ENCODE results near the gene IL22RA2.

Gene IL22RA2

GRCh38 chr6:137218473-137218916 lies 45.1 kb upstream of the IL22RA2 start:
- no peak overlapping the region for H3K27ac ChIP-seq (replicated peaks; ENCODE audit: low read length)
- H3K27me3 ChIP-seq (ENCODE audit: control insufficient read depth in 3 of 3, insufficient read depth in 3 of 3, low read depth in 1 of 3, low read length in 3 of 3): no peaks in the 10 kb centered on the region
- H2AFZ ChIP-seq (ENCODE audit: low read length): peak overlapping the region; percentile 100
- H3K9ac ChIP-seq (ENCODE audit: low read depth, low read length, poor library complexity): peak overlapping the region; percentile 97
- H3K14ac ChIP-seq (ENCODE audit: low read length): peak overlapping the region; percentile 21
- H3K18ac ChIP-seq (ENCODE audit: low read length): no peak overlapping the region
- no peak overlapping the region for H3K4ac ChIP-seq (ENCODE audit: low read length)
- peaks cover 0 to 1% of the 10 kb centered on the region in 2 donors for H3K9me3 ChIP-seq (replicated peaks in 1 of 2; ENCODE audit: control insufficient read depth in 2 of 2, insufficient read depth in 1 of 2, low read depth in 1 of 2, low read length in 2 of 2)
- H3K36me3 ChIP-seq (replicated peaks in 1 of 2; ENCODE audit: control insufficient read depth in 2 of 2, insufficient read depth in 2 of 2, low read length in 2 of 2): peaks cover 0 to under 1% of the 10 kb centered on the region in 2 donors
- no peak overlapping the region for H2BK12ac ChIP-seq (ENCODE audit: low read length)
- peak overlapping the region; percentile 90 to 100 for H3K4me3 ChIP-seq (ENCODE audit: low read length in 2 of 2)
- H3K79me1 ChIP-seq (ENCODE audit: low read depth, low read length): peaks cover 9% of the 10 kb centered on the region
- H4K8ac ChIP-seq (ENCODE audit: low read depth, low read length): no peak overlapping the region
- H2AK5ac ChIP-seq (ENCODE audit: low read depth, low read length): no peak overlapping the region
- H3K4me1 ChIP-seq (ENCODE audit: control insufficient read depth in 2 of 2, insufficient read depth in 1 of 2, low read depth in 1 of 2, low read length in 2 of 2): peaks cover 4 to 6% of the 10 kb centered on the region in 2 donors
- no peak overlapping the region for H2BK120ac ChIP-seq (ENCODE audit: low read depth, low read length)
- H3K4me2 ChIP-seq (ENCODE audit: insufficient read depth, low read length, poor library complexity, severe bottlenecking): peak overlapping the region; percentile 59
- H2BK5ac ChIP-seq (ENCODE audit: low read length): peak overlapping the region; percentile 89
- peak overlapping the region; percentile 61 for H2BK15ac ChIP-seq (ENCODE audit: low read length)
- H4K91ac ChIP-seq (ENCODE audit: low read depth, low read length, poor library complexity): no peak overlapping the region
- DNase-seq (ENCODE audit: low spot score): peak; percentile 2
- WGBS, 2 donors (ENCODE audit: extremely low coverage in 2 of 2, insufficient read length in 2 of 2, insufficient replicate concordance in 1 of 2): no CpG with 5 or more reads among the region's 13 CpGs
- no peak overlapping the region for H3K23ac ChIP-seq (ENCODE audit: low read depth, low read length, poor library complexity)

- no peak overlapping the region for H2BK120ac ChIP-seq (ENCODE audit: low read depth, low read length)
- peaks cover 4 to 6% of the 10 kb centered on the region in 2 donors for H3K4me1 ChIP-seq (ENCODE audit: control insufficient read depth in 2 of 2, insufficient read depth in 1 of 2, low read depth in 1 of 2, low read length in 2 of 2)
- no peak for DNase-seq (ENCODE audit: low spot score)
- H3K79me1 ChIP-seq (ENCODE audit: low read depth, low read length): peaks cover 9% of the 10 kb centered on the region
- no peak overlapping the region for H2AFZ ChIP-seq (ENCODE audit: low read length)
- peak overlapping the region; percentile 90 to 100 for H3K4me3 ChIP-seq (ENCODE audit: low read length in 2 of 2)
- no peak overlapping the region for H3K4ac ChIP-seq (ENCODE audit: low read length)
- H2BK12ac ChIP-seq (ENCODE audit: low read length): no peak overlapping the region
- H3K27me3 ChIP-seq (ENCODE audit: control insufficient read depth in 3 of 3, insufficient read depth in 3 of 3, low read depth in 1 of 3, low read length in 3 of 3): no peaks in the 10 kb centered on the region
- WGBS, 2 donors (ENCODE audit: extremely low coverage in 2 of 2, insufficient read length in 2 of 2, insufficient replicate concordance in 1 of 2): 100% methylated on average over 2 of the region's 12 CpGs; no CpG with 5 or more reads in 1 of the 2 donors
- no peak overlapping the region for H3K18ac ChIP-seq (ENCODE audit: low read length)
- H4K91ac ChIP-seq (ENCODE audit: low read depth, low read length, poor library complexity): no peak overlapping the region
- H4K8ac ChIP-seq (ENCODE audit: low read depth, low read length): no peak overlapping the region
- peaks cover 0 to 2% of the 10 kb centered on the region in 2 donors for H3K36me3 ChIP-seq (replicated peaks in 1 of 2; ENCODE audit: control insufficient read depth in 2 of 2, insufficient read depth in 2 of 2, low read length in 2 of 2)
- no peak overlapping the region for H2AK5ac ChIP-seq (ENCODE audit: low read depth, low read length)
- no peak overlapping the region for H2BK15ac ChIP-seq (ENCODE audit: low read length)
- peak overlapping the region; percentile 97 for H3K9ac ChIP-seq (ENCODE audit: low read depth, low read length, poor library complexity)
- H3K9me3 ChIP-seq (replicated peaks in 1 of 2; ENCODE audit: control insufficient read depth in 2 of 2, insufficient read depth in 1 of 2, low read depth in 1 of 2, low read length in 2 of 2): peaks cover 0 to 3% of the 10 kb centered on the region in 2 donors
- H3K14ac ChIP-seq (ENCODE audit: low read length): no peak overlapping the region
- no peak overlapping the region for H3K27ac ChIP-seq (replicated peaks; ENCODE audit: low read length)
- H3K23ac ChIP-seq (ENCODE audit: low read depth, low read length, poor library complexity): no peak overlapping the region
- no peak overlapping the region for H2BK5ac ChIP-seq (ENCODE audit: low read length)
- H3K4me2 ChIP-seq (ENCODE audit: insufficient read depth, low read length, poor library complexity, severe bottlenecking): peak overlapping the region; percentile 59
Measured at GRCh38 chr6:137217801-137218472, 44.5 kb upstream of the IL22RA2 start.

- Histone ChIP-seq H2BK12ac (ENCODE audit: low read length) (no peak overlapping the region), H3K27me3 (ENCODE audit: control insufficient read depth in 3 of 3, insufficient read depth in 3 of 3, low read depth in 1 of 3, low read length in 3 of 3) (no peaks in the 10 kb centered on the region)
Measured at GRCh38 chr6:137216875-137217553, 43.6 kb upstream of the IL22RA2 start.

GRCh38 chr6:137216106-137216505 lies 42.7 kb upstream of the IL22RA2 start:
- H3K4me1 ChIP-seq (ENCODE audit: control insufficient read depth in 2 of 2, insufficient read depth in 1 of 2, low read depth in 1 of 2, low read length in 2 of 2): peaks cover 4 to 6% of the 10 kb centered on the region in 2 donors
- H3K27ac ChIP-seq (replicated peaks; ENCODE audit: low read length): no peak overlapping the region
- no peak overlapping the region for H3K4me3 ChIP-seq (ENCODE audit: low read length in 2 of 2)

More at GRCh38 chr6:137216875-137217553, 43.6 kb upstream of the IL22RA2 start:
- no peak overlapping the region for H3K27ac ChIP-seq (replicated peaks; ENCODE audit: low read length)
- no peak overlapping the region for H3K4me3 ChIP-seq (ENCODE audit: low read length in 2 of 2)
- no peak overlapping the region for H2AK5ac ChIP-seq (ENCODE audit: low read depth, low read length)
- H2AFZ ChIP-seq (ENCODE audit: low read length): no peak overlapping the region
- H3K79me1 ChIP-seq (ENCODE audit: low read depth, low read length): peaks cover 9% of the 10 kb centered on the region
- H3K23ac ChIP-seq (ENCODE audit: low read depth, low read length, poor library complexity): no peak overlapping the region
- H3K4ac ChIP-seq (ENCODE audit: low read length): no peak overlapping the region
- no peak overlapping the region for H4K91ac ChIP-seq (ENCODE audit: low read depth, low read length, poor library complexity)
- no peak overlapping the region for H3K4me2 ChIP-seq (ENCODE audit: insufficient read depth, low read length, poor library complexity, severe bottlenecking)
- H3K14ac ChIP-seq (ENCODE audit: low read length): no peak overlapping the region
- peaks cover 0 to 3% of the 10 kb centered on the region in 2 donors for H3K9me3 ChIP-seq (replicated peaks in 1 of 2; ENCODE audit: control insufficient read depth in 2 of 2, insufficient read depth in 1 of 2, low read depth in 1 of 2, low read length in 2 of 2)
- peaks cover 0 to 2% of the 10 kb centered on the region in 2 donors for H3K36me3 ChIP-seq (replicated peaks in 1 of 2; ENCODE audit: control insufficient read depth in 2 of 2, insufficient read depth in 2 of 2, low read length in 2 of 2)
- H3K18ac ChIP-seq (ENCODE audit: low read length): no peak overlapping the region
- no peak overlapping the region for H3K9ac ChIP-seq (ENCODE audit: low read depth, low read length, poor library complexity)
- H2BK120ac ChIP-seq (ENCODE audit: low read depth, low read length): no peak overlapping the region
- peaks cover 4 to 6% of the 10 kb centered on the region in 2 donors for H3K4me1 ChIP-seq (ENCODE audit: control insufficient read depth in 2 of 2, insufficient read depth in 1 of 2, low read depth in 1 of 2, low read length in 2 of 2)
- H2BK5ac ChIP-seq (ENCODE audit: low read length): no peak overlapping the region
- H4K8ac ChIP-seq (ENCODE audit: low read depth, low read length): no peak overlapping the region
- WGBS, 2 donors (ENCODE audit: extremely low coverage in 2 of 2, insufficient read length in 2 of 2, insufficient replicate concordance in 1 of 2): no CpG with 5 or more reads among the region's 12 CpGs
- H2BK15ac ChIP-seq (ENCODE audit: low read length): no peak overlapping the region
- DNase-seq (ENCODE audit: low spot score): no peak

More at GRCh38 chr6:137216106-137216505, 42.7 kb upstream of the IL22RA2 start:
- Histone ChIP-seq H3K4me2 (ENCODE audit: insufficient read depth, low read length, poor library complexity, severe bottlenecking) (no peak overlapping the region), H4K91ac (ENCODE audit: low read depth, low read length, poor library complexity) (no peak overlapping the region), H3K23ac (ENCODE audit: low read depth, low read length, poor library complexity) (no peak overlapping the region), H3K27me3 (ENCODE audit: control insufficient read depth in 3 of 3, insufficient read depth in 3 of 3, low read depth in 1 of 3, low read length in 3 of 3) (no peaks in the 10 kb centered on the region), H4K8ac (ENCODE audit: low read depth, low read length) (no peak overlapping the region), H2AFZ (ENCODE audit: low read length) (no peak overlapping the region), H3K18ac (ENCODE audit: low read length) (no peak overlapping the region), H3K4ac (ENCODE audit: low read length) (no peak overlapping the region), H3K79me1 (ENCODE audit: low read depth, low read length) (peaks cover 9% of the 10 kb centered on the region), H2AK5ac (ENCODE audit: low read depth, low read length) (no peak overlapping the region), H3K9me3 (replicated peaks in 1 of 2; ENCODE audit: control insufficient read depth in 2 of 2, insufficient read depth in 1 of 2, low read depth in 1 of 2, low read length in 2 of 2) (peaks cover 3 to 6% of the 10 kb centered on the region in 2 donors), H3K9ac (ENCODE audit: low read depth, low read length, poor library complexity) (no peak overlapping the region), H2BK15ac (ENCODE audit: low read length) (no peak overlapping the region), H2BK12ac (ENCODE audit: low read length) (no peak overlapping the region), H3K36me3 (replicated peaks in 1 of 2; ENCODE audit: control insufficient read depth in 2 of 2, insufficient read depth in 2 of 2, low read length in 2 of 2) (peaks cover 0 to 4% of the 10 kb centered on the region in 2 donors), H2BK120ac (ENCODE audit: low read depth, low read length) (no peak overlapping the region), H2BK5ac (ENCODE audit: low read length) (no peak overlapping the region), H3K14ac (ENCODE audit: low read length) (no peak overlapping the region)
- no peak for DNase-seq (ENCODE audit: low spot score)
